Measurements from ENCODE around the gene POP5.
"Not testable (repeated sequence)": the region's sequence is repeated elsewhere in the genome, so short reads cannot be mapped to it uniquely, and the experiment has no call there.

The POP5 gene

DNA sequence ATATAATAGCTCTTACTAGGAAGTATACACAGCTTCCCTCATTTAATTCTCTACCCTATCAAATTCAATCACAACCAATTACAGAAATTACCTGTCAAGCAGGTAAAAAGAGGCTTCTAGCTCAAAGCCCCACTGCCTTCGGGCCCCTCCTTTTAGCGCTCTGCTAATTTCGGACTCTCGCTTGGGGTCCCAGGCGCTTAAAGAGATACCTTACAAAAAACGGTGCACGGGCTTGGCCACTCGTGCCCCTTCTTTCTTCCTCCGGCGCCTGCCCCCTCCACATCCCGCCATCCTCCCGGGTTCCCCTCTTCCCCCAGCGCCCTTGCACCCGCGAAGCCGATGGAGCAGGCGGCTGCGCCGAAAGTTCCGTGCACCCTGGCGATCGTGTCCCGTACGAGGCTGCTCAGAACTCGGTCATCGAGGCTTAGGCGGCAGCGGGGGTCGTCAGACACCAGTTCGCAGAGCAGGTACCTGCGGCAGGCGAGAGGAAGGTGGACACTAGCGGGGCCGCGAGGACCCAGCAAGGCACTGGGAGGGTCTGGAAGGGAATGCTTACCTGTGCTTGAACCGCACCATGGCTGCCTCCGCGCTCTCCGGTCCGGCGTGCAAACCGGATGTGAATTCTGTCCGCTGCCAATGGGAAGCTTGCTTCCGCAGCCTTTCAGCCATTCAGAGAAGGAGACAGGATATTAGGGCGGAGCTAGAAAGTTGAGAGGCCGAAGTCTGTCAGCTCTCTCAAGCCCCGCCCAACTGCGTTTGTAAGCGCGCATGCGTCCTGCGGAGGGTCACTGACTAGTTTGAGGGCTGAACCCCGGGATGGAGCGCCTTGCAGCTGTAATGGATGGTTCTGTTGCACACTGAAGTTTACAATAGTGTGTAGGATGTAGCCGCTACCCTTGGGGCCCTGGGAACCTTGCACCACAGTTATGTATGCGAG, at the start of gene POP5:
Gene POP5 (minus strand): TSS at position 616 of the 937 bp plus-strand sequence. CDS start 40 bp downstream, at position 576.
- H3K4me3 ChIP-seq (ENCODE audit: low read length): peak within 1 kb of the TSS; percentile 82
- TF ChIP-seq ZNF274 (IDR thresholded peaks at IDR 0.05; ENCODE audit: low read depth, low read length): no peak

GRCh38 chr12:120630104-120630892, 49.1 kb upstream of the POP5 start:
- no peak overlapping the region for H3K4me3 ChIP-seq (ENCODE audit: low read length)
- no peak for TF ChIP-seq ZNF274 (IDR thresholded peaks at IDR 0.05; ENCODE audit: low read depth, low read length)

GRCh38 chr12:120628919-120629318, 47.7 kb upstream of the POP5 start:
- TF ChIP-seq ZNF274 (IDR thresholded peaks at IDR 0.05; ENCODE audit: low read depth, low read length): no peak
- H3K4me3 ChIP-seq (ENCODE audit: low read length): no peak overlapping the region

DNA sequence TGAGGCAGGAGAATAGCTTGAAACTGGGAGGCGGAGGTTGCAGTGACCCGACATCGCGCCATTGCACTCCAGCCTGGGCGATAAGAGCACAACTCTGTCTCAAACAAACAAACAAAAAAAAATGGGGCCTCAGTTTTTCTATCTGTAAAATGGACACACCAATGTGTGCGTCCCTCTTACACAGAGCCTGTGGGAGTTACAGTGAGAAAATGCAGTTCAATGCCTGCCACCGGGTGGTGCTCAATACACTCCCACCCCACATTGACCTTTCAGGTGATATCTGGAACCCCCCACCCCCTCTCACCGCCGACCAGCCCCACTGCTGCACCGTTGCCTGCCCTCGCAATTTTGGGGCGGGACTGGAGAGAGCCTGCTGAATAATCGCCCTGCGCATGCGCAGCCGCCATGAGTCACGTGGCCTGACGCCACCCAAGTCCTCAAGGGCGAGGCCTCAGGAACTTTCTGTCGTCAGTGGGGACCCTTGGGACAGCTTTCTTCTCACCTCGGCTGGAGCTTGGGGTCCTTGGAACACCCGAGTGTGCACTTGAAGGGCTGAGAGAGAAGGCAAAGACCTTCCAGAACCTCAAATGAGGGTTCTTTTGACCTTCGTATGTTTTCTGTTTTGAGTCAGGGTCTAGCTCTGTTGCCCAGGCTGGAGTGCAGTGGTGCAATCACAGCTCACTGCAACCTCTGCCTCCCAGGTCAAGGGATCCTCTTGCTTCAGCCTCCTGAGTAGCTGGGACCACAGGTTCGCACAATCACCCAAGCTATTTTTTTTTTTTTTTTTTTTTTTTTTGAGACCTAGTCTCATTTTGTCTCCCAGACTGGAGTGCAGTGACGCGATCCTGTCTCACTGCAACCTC, 44.6 kb upstream of the POP5 start:
- TF ChIP-seq ZNF274 (IDR thresholded peaks at IDR 0.05; ENCODE audit: low read depth, low read length): no peak
- H3K4me3 ChIP-seq (ENCODE audit: low read length): no peak overlapping the region

DNA sequence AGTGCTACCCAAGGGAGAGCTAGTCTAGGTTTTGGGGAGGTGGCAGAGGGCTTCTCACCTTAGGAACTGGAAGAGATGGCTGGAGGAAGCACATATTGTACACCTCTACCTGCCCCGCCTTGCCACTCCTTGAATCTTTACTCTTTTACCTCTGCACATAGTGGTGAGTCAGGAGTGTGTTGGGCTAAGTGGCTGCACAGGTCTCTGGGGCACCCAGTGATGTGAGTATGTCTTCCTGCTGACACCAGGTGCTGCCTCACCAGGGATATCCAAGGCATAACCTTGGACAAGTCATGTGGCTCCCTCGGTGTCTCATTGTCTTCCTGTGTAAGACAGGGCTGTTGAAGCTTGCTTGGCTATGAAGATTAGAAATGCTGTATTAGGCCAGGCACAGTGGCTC, 39.4 kb upstream of the POP5 start:
- H3K4me3 ChIP-seq (ENCODE audit: low read length): no peak overlapping the region
- no peak for TF ChIP-seq ZNF274 (IDR thresholded peaks at IDR 0.05; ENCODE audit: low read depth, low read length)

GRCh38 chr12:120618954-120619615, 37.9 kb upstream of the POP5 start:
- H3K4me3 ChIP-seq (ENCODE audit: low read length): no peak overlapping the region
- no peak for TF ChIP-seq ZNF274 (IDR thresholded peaks at IDR 0.05; ENCODE audit: low read depth, low read length)

- not testable (repeated sequence) for H3K4me3 ChIP-seq (ENCODE audit: low read length)
Measured at GRCh38 chr12:120617767-120618166, 36.6 kb upstream of the POP5 start.

GRCh38 chr12:120617193-120617592, 36.0 kb upstream of the POP5 start:
- H3K4me3 ChIP-seq (ENCODE audit: low read length): not testable (repeated sequence)

GRCh38 chr12:120614848-120615247, 33.6 kb upstream of the POP5 start:
- no peak for TF ChIP-seq ZNF274 (IDR thresholded peaks at IDR 0.05; ENCODE audit: low read depth, low read length)
- no peak overlapping the region for H3K4me3 ChIP-seq (ENCODE audit: low read length)

DNA sequence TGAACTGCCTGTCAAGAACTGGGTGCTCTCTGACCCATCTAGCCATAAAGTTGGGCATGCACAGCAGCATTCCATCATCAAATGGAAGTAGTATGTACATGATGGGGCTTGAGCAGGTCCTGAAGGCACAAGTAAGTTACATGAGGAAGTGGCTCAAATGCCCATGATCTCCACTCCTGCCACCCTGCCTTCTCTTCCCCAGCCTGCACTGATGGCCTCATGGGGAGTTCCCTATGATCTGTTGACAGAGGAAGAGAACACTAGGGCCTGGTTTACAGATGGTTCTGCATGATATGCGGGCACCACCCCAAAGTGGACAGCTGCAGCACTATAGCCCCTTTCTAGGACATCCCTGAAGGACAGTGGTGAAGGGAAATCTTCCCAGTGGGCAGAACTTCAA, 30.3 kb upstream of the POP5 start:
- H3K4me3 ChIP-seq (ENCODE audit: low read length): not testable (repeated sequence)

DNA sequence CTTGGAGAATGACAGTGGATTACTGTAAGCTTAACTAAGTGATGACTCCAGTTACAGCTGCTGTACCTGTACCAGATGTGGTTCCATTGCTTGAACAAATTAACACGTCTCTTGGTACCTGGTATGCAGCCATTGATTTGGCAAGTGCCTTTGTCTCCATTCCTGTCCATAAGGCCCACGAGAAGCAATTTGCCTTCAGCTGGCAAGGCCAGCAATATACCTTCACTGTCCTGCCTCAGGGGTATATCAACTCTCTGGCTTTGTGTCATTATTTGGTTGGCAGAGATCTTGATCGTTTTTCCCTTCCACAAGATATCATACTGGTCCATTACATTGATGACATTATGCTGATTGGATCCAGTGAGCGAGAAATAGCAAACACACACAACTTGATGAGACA, 29.4 kb upstream of the POP5 start:
- H3K4me3 ChIP-seq (ENCODE audit: low read length): no peak overlapping the region
- TF ChIP-seq ZNF274 (IDR thresholded peaks at IDR 0.05; ENCODE audit: low read depth, low read length): no peak

- not testable (repeated sequence) for H3K4me3 ChIP-seq (ENCODE audit: low read length)
Measured at GRCh38 chr12:120602416-120602815, 21.2 kb upstream of the POP5 start.

DNA sequence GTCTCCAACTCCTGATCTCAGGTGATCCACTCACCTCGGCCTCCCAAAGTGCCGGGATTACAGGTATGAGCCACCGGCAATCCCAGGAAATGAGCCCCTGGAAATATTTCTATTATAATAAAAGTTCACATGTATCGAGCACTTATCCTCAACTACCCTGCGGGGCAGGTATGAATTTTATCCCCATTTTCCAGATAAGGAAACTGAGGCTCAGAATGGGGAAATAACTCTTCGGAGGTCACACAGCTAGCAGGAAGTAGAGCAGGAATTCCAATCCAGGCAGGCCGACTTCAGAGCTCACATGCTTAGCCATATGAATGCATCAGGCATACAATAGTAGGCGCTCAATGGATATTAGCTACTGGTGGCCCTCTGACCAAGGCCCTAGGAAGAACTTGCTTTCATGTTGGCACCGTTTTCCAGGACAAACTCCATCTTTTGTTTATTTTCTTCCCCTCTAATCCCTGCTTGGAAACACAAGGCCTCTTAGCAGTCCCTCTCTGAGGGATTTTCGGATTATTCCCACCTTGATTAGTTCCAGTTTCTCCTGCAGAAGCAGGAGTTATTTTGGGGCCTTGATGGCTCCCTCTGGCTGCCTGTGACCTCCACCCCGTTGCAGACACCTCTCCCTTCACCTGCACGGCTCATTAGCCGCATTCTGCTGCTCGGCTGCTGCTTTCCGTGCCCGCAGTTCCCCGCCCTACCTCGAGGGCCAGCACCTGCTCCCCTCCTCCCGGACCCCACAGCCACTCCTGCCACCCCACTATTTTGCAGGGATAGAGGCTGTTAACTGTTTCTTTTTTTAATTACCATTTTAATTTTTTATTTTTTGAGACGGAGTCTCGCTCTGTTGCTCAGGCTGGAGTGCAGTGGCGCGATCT, 18.7 kb upstream of the POP5 start:
- no peak for TF ChIP-seq ZNF274 (IDR thresholded peaks at IDR 0.05; ENCODE audit: low read depth, low read length)
- H3K4me3 ChIP-seq (ENCODE audit: low read length): no peak overlapping the region
